Measurements from ENCODE around the gene MCHR1. TPM values are rescaled to one million over a fixed set of nuclear protein-coding genes. Genes with fewer than 3 reads are reported as not detected.

Gene MCHR1
- total RNA-seq, 1 donor: 0.43 TPM

DNA sequence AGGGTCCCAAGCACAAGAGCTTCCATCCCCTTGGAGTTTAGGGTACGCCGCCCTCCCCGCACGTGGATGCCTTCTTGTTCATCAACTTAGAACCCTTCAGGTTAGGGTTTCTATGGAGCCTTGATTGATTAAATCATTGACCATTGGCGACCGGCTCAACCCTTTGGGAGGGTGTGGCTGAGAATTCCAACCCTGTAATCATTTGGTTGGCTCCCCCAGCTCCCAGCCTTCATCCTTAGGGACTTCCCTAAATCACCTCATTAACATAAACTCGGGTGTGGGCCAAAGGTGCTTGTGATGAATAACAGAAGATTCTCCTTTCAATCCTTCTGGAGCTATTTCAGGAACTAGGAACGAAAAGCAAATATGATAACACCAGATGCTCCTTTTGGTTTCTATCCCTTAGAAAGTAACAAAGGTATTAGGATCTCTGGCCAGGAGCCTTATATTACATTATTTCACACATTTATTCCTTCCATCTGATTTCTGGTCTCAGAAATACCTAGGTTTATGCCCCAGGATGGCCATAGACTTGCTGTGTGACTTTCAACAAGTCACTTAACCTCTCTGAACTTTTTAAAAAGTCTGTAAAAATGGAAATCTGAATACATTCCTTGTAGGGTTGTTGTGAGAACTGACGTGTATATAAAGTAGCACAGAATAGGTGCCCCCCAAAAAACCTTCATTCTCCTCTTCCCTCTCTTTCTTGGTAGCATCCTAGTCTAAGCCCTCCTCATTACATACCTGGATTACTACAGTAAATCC, 26.8 kb downstream of the MCHR1 start:
- no peak for DNase-seq (ENCODE audit: low read depth)
- TF ChIP-seq, protein P1, sequence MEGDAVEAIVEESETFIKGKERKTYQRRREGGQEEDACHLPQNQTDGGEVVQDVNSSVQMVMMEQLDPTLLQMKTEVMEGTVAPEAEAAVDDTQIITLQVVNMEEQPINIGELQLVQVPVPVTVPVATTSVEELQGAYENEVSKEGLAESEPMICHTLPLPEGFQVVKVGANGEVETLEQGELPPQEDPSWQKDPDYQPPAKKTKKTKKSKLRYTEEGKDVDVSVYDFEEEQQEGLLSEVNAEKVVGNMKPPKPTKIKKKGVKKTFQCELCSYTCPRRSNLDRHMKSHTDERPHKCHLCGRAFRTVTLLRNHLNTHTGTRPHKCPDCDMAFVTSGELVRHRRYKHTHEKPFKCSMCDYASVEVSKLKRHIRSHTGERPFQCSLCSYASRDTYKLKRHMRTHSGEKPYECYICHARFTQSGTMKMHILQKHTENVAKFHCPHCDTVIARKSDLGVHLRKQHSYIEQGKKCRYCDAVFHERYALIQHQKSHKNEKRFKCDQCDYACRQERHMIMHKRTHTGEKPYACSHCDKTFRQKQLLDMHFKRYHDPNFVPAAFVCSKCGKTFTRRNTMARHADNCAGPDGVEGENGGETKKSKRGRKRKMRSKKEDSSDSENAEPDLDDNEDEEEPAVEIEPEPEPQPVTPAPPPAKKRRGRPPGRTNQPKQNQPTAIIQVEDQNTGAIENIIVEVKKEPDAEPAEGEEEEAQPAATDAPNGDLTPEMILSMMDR (IDR thresholded peaks at IDR 0.05; ENCODE audit: insufficient read depth, low read depth, low read length): no peak
- H3K4me3 ChIP-seq (ENCODE audit: low read depth, low read length): no peak overlapping the region

- no peak overlapping the region for H3K4me3 ChIP-seq (ENCODE audit: low read depth, low read length)
- TF ChIP-seq, protein P1 (IDR thresholded peaks at IDR 0.05; ENCODE audit: insufficient read depth, low read depth, low read length): no peak
- DNase-seq (ENCODE audit: low read depth): no peak
These were observed 27.9 kb downstream of the MCHR1 start for GRCh38 chr22:40707154-40707553.

DNA sequence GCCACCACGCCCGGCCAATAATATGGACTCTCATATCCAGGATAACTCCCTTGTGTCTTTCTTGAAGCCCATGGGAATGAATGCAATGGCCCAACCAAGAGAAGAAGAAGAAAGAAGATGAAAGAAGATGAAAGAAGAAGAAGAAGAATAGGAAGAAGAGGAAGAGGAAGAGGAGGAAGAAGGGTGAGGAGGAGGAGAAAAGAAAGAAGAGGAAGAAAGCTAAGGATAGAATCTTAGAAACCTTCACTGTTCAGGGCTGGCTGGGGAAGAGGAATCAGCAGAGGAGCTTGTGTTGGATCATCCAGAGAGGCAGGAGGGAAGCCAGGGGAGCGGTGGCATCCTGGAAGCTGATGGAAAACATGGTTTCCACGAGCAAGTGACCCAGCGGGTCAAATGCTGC, 28.9 kb downstream of the MCHR1 start:
- no peak for DNase-seq (ENCODE audit: low read depth)
- no peak overlapping the region for H3K4me3 ChIP-seq (ENCODE audit: low read depth, low read length)
- TF ChIP-seq, protein P1 (IDR thresholded peaks at IDR 0.05; ENCODE audit: insufficient read depth, low read depth, low read length): no peak

- no peak overlapping the region for H3K4me3 ChIP-seq (ENCODE audit: low read depth, low read length)
- TF ChIP-seq, protein P1 (IDR thresholded peaks at IDR 0.05; ENCODE audit: insufficient read depth, low read depth, low read length): no peak
- peak; percentile 78 for DNase-seq (ENCODE audit: low read depth)
These were observed 30.6 kb downstream of the MCHR1 start for GRCh38 chr22:40709752-40710413.

DNA sequence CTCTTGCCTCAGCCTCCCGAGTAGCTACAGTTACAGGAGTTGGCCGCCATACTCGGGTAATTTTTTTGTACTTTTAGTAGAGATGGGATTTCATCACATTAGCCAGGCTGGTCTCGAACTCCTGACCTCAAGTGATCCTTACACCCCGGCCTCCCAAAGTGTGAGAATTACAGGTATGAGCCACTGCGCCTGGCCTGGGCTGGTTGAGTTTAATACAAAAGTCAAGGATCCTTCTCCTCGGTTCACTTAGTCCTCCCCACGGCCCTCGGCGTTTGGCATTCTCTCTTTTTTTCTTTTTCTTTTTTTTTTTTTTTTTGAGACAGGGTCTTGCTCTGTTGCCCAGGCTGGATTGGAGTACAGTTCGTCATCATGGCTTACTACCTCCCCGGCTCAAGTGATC, 33.0 kb downstream of the MCHR1 start:
- no peak for DNase-seq (ENCODE audit: low read depth)
- TF ChIP-seq, protein P1 (IDR thresholded peaks at IDR 0.05; ENCODE audit: insufficient read depth, low read depth, low read length): no peak
- no peak overlapping the region for H3K4me3 ChIP-seq (ENCODE audit: low read depth, low read length)

- no peak for DNase-seq (ENCODE audit: low read depth)
- TF ChIP-seq, protein P1 (IDR thresholded peaks at IDR 0.05; ENCODE audit: insufficient read depth, low read depth, low read length): no peak
- H3K4me3 ChIP-seq (ENCODE audit: low read depth, low read length): no peak overlapping the region
These were observed 35.4 kb downstream of the MCHR1 start for GRCh38 chr22:40714499-40715337.

Data from fibroblast of villous mesenchyme (primary cell).